ENCODE measurements around the gene TNNI3. TPM values are rescaled to one million over a fixed set of nuclear protein-coding genes. Genes with fewer than 3 reads are reported as not detected.
"Not testable (repeated sequence)": the region's sequence is repeated elsewhere in the genome, so short reads cannot be mapped to it uniquely, and the experiment has no call there.

Gene TNNI3
- total and polyA plus RNA-seq, 10 of the 15 experiments (the other 5 are each of a cell fraction or from before 2014, with no cell fraction given), result not detected

GRCh38 chr19:55173186-55173713 lies 15.7 kb upstream of the TNNI3 start:
- H2AFZ ChIP-seq (ENCODE audit: control insufficient read depth, low read depth, low read length), result peak overlapping the region; percentile 58; the same call in 1 of the 2 replicates
- ChIA-PET SMC1A (ENCODE audit: uncharacterized antibody, unreplicated experiment) (no interaction called here), POLR2A (no interaction called here), CTCF (interaction anchor here (1.4 kb wide), 1 partner anchor 330 kb away, joined by 3 read pairs; no protein-coding TSS in a partner anchor), RAD21 (ENCODE audit: unreplicated experiment) (no interaction called here)
- ATAC-seq (no peak), FAIRE-seq (no peak), DNase-seq (ENCODE audit: low read depth, low spot score) (no peak)
- WGBS (ENCODE audit: insufficient coverage, insufficient replicate concordance, low lambda C conversion rate, missing lambda C conversion rate), result 9% methylated on average over 23 of the region's 32 CpGs
- no peaks in the 10 kb centered on the region for H3K36me3 ChIP-seq (ENCODE audit: control insufficient read depth in 2 of 2, insufficient read depth in 2 of 2, low read length in 1 of 2)
- H3K4me3 ChIP-seq, result no peak overlapping the region
- H3K27me3 ChIP-seq (replicated peaks in 1 of 2; ENCODE audit: control insufficient read depth in 2 of 2, insufficient read depth in 2 of 2, low read length in 1 of 2), result peaks cover 0 to 7% of the 10 kb centered on the region in 2 experiments; a peak in 1 of 4 replicates
- H3K79me2 ChIP-seq (ENCODE audit: control insufficient read depth, insufficient read depth, low read length), result no peaks in the 10 kb centered on the region
- no peak overlapping the region for H3K9ac ChIP-seq (ENCODE audit: control insufficient read depth, insufficient read depth, low read length)
- intact Hi-C loops (cut with micrococcal nuclease; ENCODE audit: unreplicated experiment) (no loop called here), in situ Hi-C loops (cut with MboI) (no loop called here)
- no peaks in the 10 kb centered on the region for H3K4me1 ChIP-seq (ENCODE audit: control insufficient read depth, insufficient read depth, low read length)
- no peak overlapping the region for H3K27ac ChIP-seq (ENCODE audit: control insufficient read depth, insufficient read depth)
- peak overlapping the region; percentile 67; the same call in 1 of the 2 replicates for H3K4me2 ChIP-seq (ENCODE audit: control insufficient read depth, insufficient read depth)
- no peaks in the 10 kb centered on the region for H4K20me1 ChIP-seq (ENCODE audit: control insufficient read depth, insufficient read depth)
- no peak for TF ChIP-seq ASH2L (IDR thresholded peaks at IDR 0.05; ENCODE audit: borderline replicate concordance, low read depth)
- peak; percentile 12 for TF ChIP-seq SUZ12 (IDR thresholded peaks at IDR 0.05; ENCODE audit: unreplicated experiment)
- peaks cover 1% of the 10 kb centered on the region; the same call in 1 of the 3 replicates for H3K9me3 ChIP-seq (replicated peaks; ENCODE audit: control insufficient read depth, insufficient read depth, low read length)
- no TSS peak for BruUV-seq (replicated peaks)

GRCh38 chr19:55172741-55173140 lies 15.2 kb upstream of the TNNI3 start:
- Histone ChIP-seq H3K27ac (ENCODE audit: control insufficient read depth, insufficient read depth) (no peak overlapping the region), H3K4me3 (no peak overlapping the region), H3K4me1 (ENCODE audit: control insufficient read depth, insufficient read depth, low read length) (no peaks in the 10 kb centered on the region), H3K79me2 (ENCODE audit: control insufficient read depth, insufficient read depth, low read length) (no peaks in the 10 kb centered on the region), H3K4me2 (ENCODE audit: control insufficient read depth, insufficient read depth) (no peak overlapping the region), H3K27me3 (replicated peaks in 1 of 2; ENCODE audit: control insufficient read depth in 2 of 2, insufficient read depth in 2 of 2, low read length in 1 of 2) (peaks cover under 1 to 7% of the 10 kb centered on the region in 2 experiments; a peak in 1 of 4 replicates), H3K9me3 (replicated peaks; ENCODE audit: control insufficient read depth, insufficient read depth, low read length) (peaks cover 1% of the 10 kb centered on the region; the same call in 1 of the 3 replicates), H2AFZ (ENCODE audit: control insufficient read depth, low read depth, low read length) (no peak overlapping the region), H3K36me3 (ENCODE audit: control insufficient read depth in 2 of 2, insufficient read depth in 2 of 2, low read length in 1 of 2) (no peaks in the 10 kb centered on the region), H3K9ac (ENCODE audit: control insufficient read depth, insufficient read depth, low read length) (no peak overlapping the region), H4K20me1 (ENCODE audit: control insufficient read depth, insufficient read depth) (no peaks in the 10 kb centered on the region)
- SMC1A ChIA-PET (ENCODE audit: uncharacterized antibody, unreplicated experiment), result no interaction called here
- BruUV-seq (replicated peaks), result no TSS peak
- ATAC-seq (no peak), DNase-seq (ENCODE audit: low read depth, low spot score) (no peak), FAIRE-seq (no peak)
- CTCF ChIA-PET, result no interaction called here
- intact Hi-C loops (cut with micrococcal nuclease; ENCODE audit: unreplicated experiment), result no loop called here
- TF ChIP-seq ZNF592 (IDR thresholded peaks at IDR 0.05) (no peak), EGR1 (IDR thresholded peaks at IDR 0.05; ENCODE audit: borderline replicate concordance in 1 of 2, low read depth in 2 of 2, low read length in 2 of 2) (no peak)
- RAD21 ChIA-PET (ENCODE audit: unreplicated experiment), result no interaction called here
- POLR2A ChIA-PET, result no interaction called here
- 55% methylated on average over 12 of the region's 12 CpGs for WGBS (ENCODE audit: insufficient coverage, insufficient replicate concordance, low lambda C conversion rate, missing lambda C conversion rate)
- in situ Hi-C loops (cut with MboI), result no loop called here

- H3K4me3 ChIP-seq; H2AFZ ChIP-seq (ENCODE audit: control insufficient read depth, low read depth, low read length); H3K27ac ChIP-seq (ENCODE audit: control insufficient read depth, insufficient read depth); H3K36me3 ChIP-seq (ENCODE audit: control insufficient read depth in 2 of 2, insufficient read depth in 2 of 2, low read length in 1 of 2); POLR2A ChIA-PET; CTCF ChIA-PET; ATAC-seq; H3K9me3 ChIP-seq (replicated peaks; ENCODE audit: control insufficient read depth, insufficient read depth, low read length); H3K4me2 ChIP-seq (ENCODE audit: control insufficient read depth, insufficient read depth); H3K79me2 ChIP-seq (ENCODE audit: control insufficient read depth, insufficient read depth, low read length); H3K9ac ChIP-seq (ENCODE audit: control insufficient read depth, insufficient read depth, low read length); RAD21 ChIA-PET (ENCODE audit: unreplicated experiment); BruUV-seq (replicated peaks); H3K27me3 ChIP-seq (replicated peaks in 1 of 2; ENCODE audit: control insufficient read depth in 2 of 2, insufficient read depth in 2 of 2, low read length in 1 of 2); intact Hi-C loops (cut with micrococcal nuclease; ENCODE audit: unreplicated experiment); H4K20me1 ChIP-seq (ENCODE audit: control insufficient read depth, insufficient read depth); in situ Hi-C loops (cut with MboI); DNase-seq (ENCODE audit: low read depth, low spot score); SMC1A ChIA-PET (ENCODE audit: uncharacterized antibody, unreplicated experiment); H3K4me1 ChIP-seq (ENCODE audit: control insufficient read depth, insufficient read depth, low read length); FAIRE-seq: not testable (repeated sequence)
- 71% methylated on average over 9 of the region's 9 CpGs for WGBS (ENCODE audit: insufficient coverage, insufficient replicate concordance, low lambda C conversion rate, missing lambda C conversion rate)
These were observed 14.8 kb upstream of the TNNI3 start for GRCh38 chr19:55172318-55172717.

Data from GM12878 (cell line).